Stimulated activated CD4-positive, alpha-beta T cell treated with anti-CD3 and anti-CD28 coated beads, Interleukin-2, amount 100 ng/mL, for 4 hours (primary cell): ENCODE data around the gene TFRC.
"Not testable (repeated sequence)": the region's sequence is repeated elsewhere in the genome, so short reads cannot be mapped to it uniquely, and the experiment has no call there.

ENCODE experiments used
- DNase-seq: peaks from one replicate; pipeline ENCODE4 v3.0.0-alpha.2; 2020; ENCODE audit warnings: low read depth

The TFRC gene

GRCh38 chr3:196048922-196049598, 32.8 kb downstream of the TFRC start:
- no peak for DNase-seq

- no peak for DNase-seq
These were observed 34.4 kb downstream of the TFRC start for GRCh38 chr3:196047391-196048030.

- DNase-seq, result no peak
These were observed 37.4 kb downstream of the TFRC start for GRCh38 chr3:196044513-196044912.

- DNase-seq, result no peak
These were observed 39.2 kb downstream of the TFRC start for GRCh38 chr3:196042673-196043072.

GRCh38 chr3:196039359-196039758, 42.5 kb downstream of the TFRC start:
- DNase-seq, result no peak

GRCh38 chr3:196026059-196026458, 55.8 kb downstream of the TFRC start:
- DNase-seq, result not testable (repeated sequence)

GRCh38 chr3:196024968-196025367, 56.9 kb downstream of the TFRC start:
- DNase-seq, result no peak

- no peak for DNase-seq
These were observed 57.9 kb downstream of the TFRC start for GRCh38 chr3:196023947-196024346.

- DNase-seq, result not testable (repeated sequence)
These were observed 59.4 kb downstream of the TFRC start for GRCh38 chr3:196022499-196022878.

- DNase-seq, result no peak
These were observed 61.5 kb downstream of the TFRC start for GRCh38 chr3:196020373-196020772.

GRCh38 chr3:196019576-196019975, 62.3 kb downstream of the TFRC start:
- DNase-seq, result not testable (repeated sequence)

GRCh38 chr3:196018159-196018558, 63.7 kb downstream of the TFRC start:
- not testable (repeated sequence) for DNase-seq

GRCh38 chr3:196016485-196016884, 65.4 kb downstream of the TFRC start:
- DNase-seq, result no peak

GRCh38 chr3:196016059-196016458, 65.8 kb downstream of the TFRC start:
- no peak for DNase-seq

- DNase-seq, result no peak
These were observed 68.1 kb downstream of the TFRC start for GRCh38 chr3:196013587-196014487.

GRCh38 chr3:196012941-196013476, 68.9 kb downstream of the TFRC start:
- DNase-seq, result no peak

- no peak for DNase-seq
These were observed 69.4 kb downstream of the TFRC start for GRCh38 chr3:196012481-196012880.

- DNase-seq, result no peak
These were observed 72.4 kb downstream of the TFRC start for GRCh38 chr3:196009456-196009855.

- DNase-seq, result no peak
These were observed 73.0 kb downstream of the TFRC start for GRCh38 chr3:196008929-196009328.

- DNase-seq, result no peak
These were observed 73.5 kb downstream of the TFRC start for GRCh38 chr3:196008387-196008786.

GRCh38 chr3:196007744-196008335, 74.0 kb downstream of the TFRC start:
- no peak for DNase-seq

- not testable (repeated sequence) for DNase-seq
These were observed 76.6 kb downstream of the TFRC start for GRCh38 chr3:196005338-196005737.
